Astrocyte of the cerebellum (primary cell): ENCODE data around the gene SMNDC1.
"Not testable (repeated sequence)": the region's sequence is repeated elsewhere in the genome, so short reads cannot be mapped to it uniquely, and the experiment has no call there.

Source experiments
- DNase-seq: peaks from one replicate; pipeline ENCODE4 v3.0.0-alpha.2; 2011; ENCODE audit warnings: low read depth
- H3K4me3 ChIP-seq: 2 replicates; pipeline ENCODE4 v1.5.1; 2011; ENCODE audit warnings: mild to moderate bottlenecking, low read depth, low read length, moderate library complexity
- CTCF ChIP-seq: IDR thresholded peaks from 2 replicates; pipeline ENCODE4 v1.5.1; 2012; ENCODE audit warnings: low read length, low read depth, moderate library complexity, mild to moderate bottlenecking; ENCODE audit errors: missing control alignments
- in situ Hi-C: cut with HindIII; loops from 2 replicates; pipeline ENCODE4 v1.10.0; 2017; ENCODE audit warnings: low sequenced_read_pairs

Gene SMNDC1

GRCh38 chr10:110340122-110340521 is 35.4 kb upstream of the SMNDC1 start:
- H3K4me3 ChIP-seq, result no peak overlapping the region
- no peak for DNase-seq
- no peak for TF ChIP-seq CTCF
- in situ Hi-C loops, result no loop called here

- in situ Hi-C loops, result loop anchor here (5.0 kb wide), 1 partner anchor 74 kb away; no protein-coding TSS in a partner anchor
- no peak for DNase-seq
- no peak for TF ChIP-seq CTCF
- H3K4me3 ChIP-seq, result no peak overlapping the region
These were observed 33.2 kb upstream of the SMNDC1 start for GRCh38 chr10:110337906-110338305.

GRCh38 chr10:110337401-110337800 is 32.7 kb upstream of the SMNDC1 start:
- no peak overlapping the region for H3K4me3 ChIP-seq
- TF ChIP-seq CTCF, result no peak
- in situ Hi-C loops, result loop anchor here (5.0 kb wide), 1 partner anchor 75 kb away; no protein-coding TSS in a partner anchor
- no peak for DNase-seq

- no peak overlapping the region for H3K4me3 ChIP-seq
- peak; percentile 94 for DNase-seq
- in situ Hi-C loops, result loop anchor here (5.0 kb wide), 1 partner anchor 76 kb away; no protein-coding TSS in a partner anchor
- peak; percentile 19 for TF ChIP-seq CTCF
These were observed 31.5 kb upstream of the SMNDC1 start for GRCh38 chr10:110336111-110336721.

- in situ Hi-C loops, result loop anchor here (5.0 kb wide), 1 partner anchor 77 kb away; no protein-coding TSS in a partner anchor
- no peak for DNase-seq
- TF ChIP-seq CTCF, result no peak
- no peak overlapping the region for H3K4me3 ChIP-seq
These were observed 30.8 kb upstream of the SMNDC1 start for GRCh38 chr10:110335314-110336064.

GRCh38 chr10:110334061-110334656 is 29.4 kb upstream of the SMNDC1 start:
- H3K4me3 ChIP-seq, result no peak overlapping the region
- in situ Hi-C loops, result no loop called here
- TF ChIP-seq CTCF, result no peak
- no peak for DNase-seq

GRCh38 chr10:110331226-110331795 is 26.6 kb upstream of the SMNDC1 start:
- in situ Hi-C loops, DNase-seq, H3K4me3 ChIP-seq: not testable (repeated sequence)
